ENCODE data around the gene FCMR.
"Not testable (repeated sequence)": the region's sequence is repeated elsewhere in the genome, so short reads cannot be mapped to it uniquely, and the experiment has no call there.

The FCMR gene

GRCh38 chr1:206855859-206856258 is 65.9 kb downstream of the FCMR start:
- no peak overlapping the region for H2AFZ ChIP-seq (ENCODE audit: low read length)
- no peaks in the 10 kb centered on the region for H3F3A ChIP-seq (ENCODE audit: low read depth)
- H3K4me1 ChIP-seq (ENCODE audit: insufficient read depth, low read length, poor library complexity, severe bottlenecking), result no peaks in the 10 kb centered on the region
- TF ChIP-seq CTCF (conservative IDR thresholded peaks at IDR 0.05; ENCODE audit: low read length), result no peak
- H3K9me3 ChIP-seq (ENCODE audit: insufficient read depth, low read depth, low read length), result no peaks in the 10 kb centered on the region
- no peak overlapping the region for H3K4me2 ChIP-seq (ENCODE audit: low read depth, low read length, poor library complexity, severe bottlenecking)
- no peaks in the 10 kb centered on the region for H3K27me3 ChIP-seq (ENCODE audit: insufficient read depth, low read length, poor library complexity, severe bottlenecking)
- no peak overlapping the region for H3K9ac ChIP-seq (ENCODE audit: low read depth, low read length, poor library complexity, severe bottlenecking)
- no peaks in the 10 kb centered on the region for H4K20me1 ChIP-seq (ENCODE audit: insufficient read depth, low read length, poor library complexity, severe bottlenecking)
- H3K36me3 ChIP-seq (ENCODE audit: insufficient read depth, low read length), result no peaks in the 10 kb centered on the region
- no peak overlapping the region for H3K4me3 ChIP-seq (ENCODE audit: low read length, poor library complexity, severe bottlenecking)
- no peaks in the 10 kb centered on the region for H3K79me2 ChIP-seq (ENCODE audit: insufficient read depth, low read length)
- no peaks in the 10 kb centered on the region for H3K9me2 ChIP-seq (replicated peaks; ENCODE audit: low read depth, low read length)

- Histone ChIP-seq H3K27me3 (ENCODE audit: insufficient read depth, low read length, poor library complexity, severe bottlenecking) (no peaks in the 10 kb centered on the region), H3K9me2 (replicated peaks; ENCODE audit: low read depth, low read length) (no peaks in the 10 kb centered on the region), H3F3A (ENCODE audit: low read depth) (no peaks in the 10 kb centered on the region), H3K9me3 (ENCODE audit: insufficient read depth, low read depth, low read length) (no peaks in the 10 kb centered on the region), H3K36me3 (ENCODE audit: insufficient read depth, low read length) (no peaks in the 10 kb centered on the region), H3K4me2 (ENCODE audit: low read depth, low read length, poor library complexity, severe bottlenecking) (no peak overlapping the region), H3K79me2 (ENCODE audit: insufficient read depth, low read length) (no peaks in the 10 kb centered on the region), H3K4me3 (ENCODE audit: low read length, poor library complexity, severe bottlenecking) (no peak overlapping the region), H4K20me1 (ENCODE audit: insufficient read depth, low read length, poor library complexity, severe bottlenecking) (no peaks in the 10 kb centered on the region), H3K4me1 (ENCODE audit: insufficient read depth, low read length, poor library complexity, severe bottlenecking) (no peaks in the 10 kb centered on the region), H3K9ac (ENCODE audit: low read depth, low read length, poor library complexity, severe bottlenecking) (no peak overlapping the region), H2AFZ (ENCODE audit: low read length) (no peak overlapping the region)
- TF ChIP-seq EZH2phosphoT487 (IDR thresholded peaks at IDR 0.05; ENCODE audit: borderline replicate concordance) (no peak), CTCF (conservative IDR thresholded peaks at IDR 0.05; ENCODE audit: low read length) (no peak)
These were observed 67.2 kb downstream of the FCMR start for GRCh38 chr1:206854401-206855129.

GRCh38 chr1:206853696-206854095 is 68.0 kb downstream of the FCMR start:
- H3K4me2 ChIP-seq (ENCODE audit: low read depth, low read length, poor library complexity, severe bottlenecking); H3K27me3 ChIP-seq (ENCODE audit: insufficient read depth, low read length, poor library complexity, severe bottlenecking); H4K20me1 ChIP-seq (ENCODE audit: insufficient read depth, low read length, poor library complexity, severe bottlenecking); H3K9me3 ChIP-seq (ENCODE audit: insufficient read depth, low read depth, low read length); H3K79me2 ChIP-seq (ENCODE audit: insufficient read depth, low read length); H3K36me3 ChIP-seq (ENCODE audit: insufficient read depth, low read length); H3K4me3 ChIP-seq (ENCODE audit: low read length, poor library complexity, severe bottlenecking); H3K9me2 ChIP-seq (replicated peaks; ENCODE audit: low read depth, low read length); H3K9ac ChIP-seq (ENCODE audit: low read depth, low read length, poor library complexity, severe bottlenecking); H3F3A ChIP-seq (ENCODE audit: low read depth); H2AFZ ChIP-seq (ENCODE audit: low read length); H3K4me1 ChIP-seq (ENCODE audit: insufficient read depth, low read length, poor library complexity, severe bottlenecking): not testable (repeated sequence)

Data from Loucy (cell line).